Loucy (cell line): Measurements from ENCODE around the gene SGMS2.

Source experiments
- EZH2phosphoT487 ChIP-seq: fragments of 200-600 bp; IDR thresholded peaks from 2 replicates; pipeline ENCODE4 v1.6.1; 2018; ENCODE audit warnings: antibody characterized with exemption, mild to moderate bottlenecking, moderate library complexity, borderline replicate concordance
- TF ChIP-seq, protein P1 (sequence below): fragments of 200-600 bp; sonication (generic); conservative IDR thresholded peaks from 2 replicates; pipeline ENCODE4 v1.5.1; 2014; ENCODE audit warnings: mild to moderate bottlenecking, antibody characterized with exemption, low read length

DNA sequence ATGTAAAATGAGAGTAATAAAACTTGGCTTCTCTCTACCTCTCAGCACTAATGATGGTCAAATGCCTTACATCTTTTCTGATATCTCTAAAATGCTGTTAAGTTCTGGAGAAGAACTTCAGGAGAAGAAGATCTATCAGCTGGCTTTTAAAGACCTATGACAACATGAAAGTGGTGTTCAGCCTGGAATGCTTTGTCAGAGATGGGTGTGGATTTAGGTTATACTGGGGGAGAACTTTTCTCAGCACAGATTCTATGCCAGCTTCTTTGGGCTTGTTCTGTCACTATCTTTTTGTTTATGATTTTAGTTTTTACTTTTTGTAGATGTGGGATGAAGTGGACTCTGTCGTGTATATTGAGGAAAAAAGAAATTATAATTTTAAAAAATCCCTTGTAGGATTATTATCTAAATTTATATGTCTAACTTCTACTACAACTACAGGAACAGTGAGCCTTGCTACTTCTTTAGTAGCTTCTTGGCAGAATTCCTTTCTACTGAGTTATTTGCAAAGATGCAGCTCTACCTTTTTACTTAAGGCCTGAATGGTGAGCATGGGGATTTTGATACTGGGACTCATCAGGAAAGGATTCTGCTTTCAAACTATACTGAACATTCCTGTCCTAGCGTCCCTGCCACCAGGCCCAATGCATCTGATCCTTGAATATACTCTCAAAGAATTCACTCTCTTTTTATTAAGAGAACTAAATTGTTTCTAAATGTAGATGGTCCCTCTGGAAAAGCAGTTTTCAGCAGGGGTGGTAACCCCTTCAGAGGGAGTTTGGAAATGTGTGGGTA is 126.2 kb downstream of the SGMS2 start:
- TF ChIP-seq, protein P1, sequence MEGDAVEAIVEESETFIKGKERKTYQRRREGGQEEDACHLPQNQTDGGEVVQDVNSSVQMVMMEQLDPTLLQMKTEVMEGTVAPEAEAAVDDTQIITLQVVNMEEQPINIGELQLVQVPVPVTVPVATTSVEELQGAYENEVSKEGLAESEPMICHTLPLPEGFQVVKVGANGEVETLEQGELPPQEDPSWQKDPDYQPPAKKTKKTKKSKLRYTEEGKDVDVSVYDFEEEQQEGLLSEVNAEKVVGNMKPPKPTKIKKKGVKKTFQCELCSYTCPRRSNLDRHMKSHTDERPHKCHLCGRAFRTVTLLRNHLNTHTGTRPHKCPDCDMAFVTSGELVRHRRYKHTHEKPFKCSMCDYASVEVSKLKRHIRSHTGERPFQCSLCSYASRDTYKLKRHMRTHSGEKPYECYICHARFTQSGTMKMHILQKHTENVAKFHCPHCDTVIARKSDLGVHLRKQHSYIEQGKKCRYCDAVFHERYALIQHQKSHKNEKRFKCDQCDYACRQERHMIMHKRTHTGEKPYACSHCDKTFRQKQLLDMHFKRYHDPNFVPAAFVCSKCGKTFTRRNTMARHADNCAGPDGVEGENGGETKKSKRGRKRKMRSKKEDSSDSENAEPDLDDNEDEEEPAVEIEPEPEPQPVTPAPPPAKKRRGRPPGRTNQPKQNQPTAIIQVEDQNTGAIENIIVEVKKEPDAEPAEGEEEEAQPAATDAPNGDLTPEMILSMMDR: no peak
- no peak for TF ChIP-seq EZH2phosphoT487
